ENCODE data around the gene PRSS8.
A peak's percentile ranks its signal among the peaks of the same experiment; 100 is the strongest.
"Not testable (repeated sequence)": the region's sequence is repeated elsewhere in the genome, so short reads cannot be mapped to it uniquely, and the experiment has no call there.

Gene PRSS8

DNA sequence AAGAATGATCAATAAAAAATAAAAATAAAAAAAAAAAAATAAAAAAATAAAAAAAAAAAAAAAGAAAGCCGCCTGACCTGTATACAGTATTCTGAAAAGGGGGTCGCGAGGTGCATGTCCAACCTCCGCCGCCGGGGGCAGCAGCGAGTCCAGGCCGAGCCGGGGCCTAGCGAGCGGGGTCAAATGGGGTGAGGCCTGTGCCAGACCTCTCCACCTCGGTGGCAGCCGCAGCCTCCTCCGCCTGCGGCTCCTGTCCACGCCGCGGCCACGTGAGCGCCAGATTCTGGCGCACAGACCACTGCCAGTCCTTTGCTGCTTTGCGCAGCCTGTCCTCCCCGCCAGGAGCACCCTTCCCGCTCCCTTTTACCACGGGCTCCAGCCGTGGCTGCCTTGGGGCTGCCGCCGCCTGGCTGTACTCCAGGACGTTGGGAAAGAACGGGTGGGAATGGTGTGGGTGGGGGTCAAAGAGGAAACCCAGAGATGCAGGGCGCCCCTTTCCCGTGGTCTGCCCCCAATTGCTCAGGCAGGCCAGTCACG, 29.8 kb downstream of the PRSS8 start:
- DNase-seq (ENCODE audit: low read depth, low spot score): peak; percentile 70

GRCh38 chr16:31100876-31101641, 34.5 kb downstream of the PRSS8 start:
- not testable (repeated sequence) for DNase-seq (ENCODE audit: low read depth, low spot score)

- no peak for DNase-seq (ENCODE audit: low read depth, low spot score)
These were observed 35.5 kb downstream of the PRSS8 start for GRCh38 chr16:31099860-31100638.

- peak; percentile 73 for DNase-seq (ENCODE audit: low read depth, low spot score)
These were observed 41.0 kb downstream of the PRSS8 start, which contains the start of gene VKORC1 for GRCh38 chr16:31094424-31095120. Gene VKORC1, minus strand, starts transcription at chr16:31094797. Its CDS starts 68 bp downstream, at chr16:31094729.

GRCh38 chr16:31094088-31094423, 41.5 kb downstream of the PRSS8 start:
- DNase-seq (ENCODE audit: low read depth, low spot score): no peak

DNA sequence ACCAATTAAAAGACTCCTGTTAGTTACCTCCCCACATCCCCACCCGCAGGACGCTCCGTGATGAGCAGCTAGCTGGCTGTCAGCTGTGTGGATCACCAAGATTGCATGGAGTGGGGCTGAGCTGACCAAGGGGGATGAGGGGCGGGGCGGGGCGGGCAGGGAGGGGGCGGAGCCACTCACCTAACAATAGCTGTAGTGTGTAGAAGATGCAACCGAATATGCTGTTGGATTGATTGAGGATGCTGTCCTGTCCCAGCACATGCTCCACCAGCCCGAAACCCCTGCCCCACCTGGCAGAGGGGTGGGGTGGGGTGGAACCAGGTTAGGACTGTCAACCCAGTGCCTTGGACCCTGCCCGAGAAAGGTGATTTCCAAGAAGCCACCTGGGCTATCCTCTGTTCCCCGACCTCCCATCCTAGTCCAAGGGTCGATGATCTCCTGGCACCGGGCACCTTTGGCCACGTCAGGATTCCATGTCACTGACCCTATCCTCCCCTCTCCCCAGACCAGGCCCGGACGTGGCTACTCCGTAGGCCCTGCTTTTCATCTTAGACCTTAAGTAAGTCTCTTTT, 42.3 kb downstream of the PRSS8 start:
- DNase-seq (ENCODE audit: low read depth, low spot score): no peak

DNA sequence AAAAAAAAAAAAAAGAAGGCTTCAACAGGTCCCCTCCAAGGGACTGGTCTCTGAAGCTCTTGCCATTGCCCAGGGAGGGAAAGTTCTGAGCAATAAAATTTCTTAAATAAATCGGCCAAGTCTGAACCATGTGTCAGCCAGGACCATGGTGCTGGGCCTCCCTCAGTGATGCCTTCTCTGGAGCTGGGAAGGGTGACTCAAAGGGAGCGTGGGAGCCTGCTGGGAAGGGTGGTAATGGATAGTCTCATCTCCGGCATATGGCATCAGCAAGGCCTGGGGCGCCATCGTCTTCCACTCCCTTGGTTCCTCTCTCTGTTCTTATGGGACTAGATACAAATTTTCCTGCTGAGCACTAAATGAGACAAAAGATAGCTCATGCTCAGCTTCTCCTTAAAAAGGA, 43.2 kb downstream of the PRSS8 start:
- no peak for DNase-seq (ENCODE audit: low read depth, low spot score)

DNA sequence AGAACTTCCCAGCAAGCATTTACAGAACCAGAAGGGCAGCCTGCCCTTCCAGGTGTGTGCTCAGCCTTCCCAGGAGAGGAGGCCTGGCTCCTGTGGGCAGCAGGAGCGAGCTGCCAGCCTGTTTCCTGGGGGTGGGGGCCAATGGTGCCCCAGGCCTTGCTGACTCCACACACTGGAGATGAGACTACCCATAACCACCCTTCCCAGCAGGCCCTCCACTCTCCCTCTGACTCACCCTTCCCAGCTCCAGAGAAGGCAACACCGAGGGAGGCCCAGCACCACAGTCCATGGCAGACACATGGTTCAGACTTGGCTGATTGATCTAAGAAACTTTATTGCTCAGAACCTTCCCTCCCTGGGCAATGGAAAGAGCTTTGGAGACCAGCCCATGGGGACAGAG, 45.0 kb downstream of the PRSS8 start:
- DNase-seq (ENCODE audit: low read depth, low spot score): no peak

DNA sequence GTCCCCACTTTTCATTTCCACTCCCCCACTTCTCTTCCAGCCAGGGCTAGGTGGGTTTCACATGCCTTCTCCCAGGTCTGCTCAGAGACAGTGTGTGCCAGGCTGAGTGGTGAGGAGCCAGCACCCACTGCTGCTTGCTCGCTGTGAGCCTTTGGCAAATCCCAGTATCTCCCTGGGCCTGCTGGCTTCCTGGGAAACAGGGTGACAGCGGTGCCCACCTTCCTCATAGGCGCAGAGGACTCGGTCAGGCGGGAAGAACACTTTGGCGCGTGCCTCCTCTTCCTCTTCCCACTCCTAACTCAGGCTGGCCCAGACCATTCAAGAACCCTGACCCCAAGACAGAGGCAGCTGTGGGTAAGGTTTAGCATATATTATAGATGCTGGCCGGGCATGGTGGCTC, 46.3 kb downstream of the PRSS8 start:
- DNase-seq (ENCODE audit: low read depth, low spot score): no peak

DNA sequence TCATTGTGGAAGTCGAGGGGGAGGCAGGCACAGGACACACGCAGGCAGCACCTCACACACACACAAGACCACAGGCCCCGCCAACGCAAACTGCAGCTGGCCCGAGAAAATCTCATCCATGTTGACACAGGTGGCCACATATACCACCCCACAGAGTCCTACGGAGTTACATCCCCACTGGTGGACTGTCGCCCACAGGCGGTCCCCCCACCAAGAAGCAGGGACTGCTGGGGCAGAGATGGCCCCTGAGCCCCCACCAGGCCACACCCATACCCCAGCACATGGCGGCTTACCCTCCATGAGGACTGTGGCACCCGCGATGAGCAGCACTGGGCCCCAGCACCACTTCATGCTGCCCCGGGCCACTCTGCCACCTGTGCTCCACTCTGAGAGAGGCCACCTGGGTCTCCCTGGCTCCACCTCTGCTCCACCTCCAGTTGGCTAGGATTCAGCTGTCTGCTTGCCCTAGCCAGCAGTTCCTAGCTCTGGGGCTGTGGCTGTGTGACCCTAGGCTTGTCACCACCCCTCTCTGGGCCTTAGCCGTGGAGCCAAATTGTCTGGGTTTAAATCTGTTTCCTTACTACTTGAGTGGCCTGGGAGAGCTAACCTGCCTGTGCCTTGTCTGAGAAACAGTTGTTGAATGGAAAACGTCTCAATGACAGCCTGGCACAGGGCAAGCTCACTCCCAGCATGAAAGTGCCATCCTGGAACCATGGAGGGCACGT, 46.9 kb downstream of the PRSS8 start, which contains the start of gene PRSS53:
PRSS53 (minus strand) TSS at position 485 of the 725 bp plus-strand sequence; CDS start at position 351, 134 bp downstream.
- DNase-seq (ENCODE audit: low read depth, low spot score): no peak

DNA sequence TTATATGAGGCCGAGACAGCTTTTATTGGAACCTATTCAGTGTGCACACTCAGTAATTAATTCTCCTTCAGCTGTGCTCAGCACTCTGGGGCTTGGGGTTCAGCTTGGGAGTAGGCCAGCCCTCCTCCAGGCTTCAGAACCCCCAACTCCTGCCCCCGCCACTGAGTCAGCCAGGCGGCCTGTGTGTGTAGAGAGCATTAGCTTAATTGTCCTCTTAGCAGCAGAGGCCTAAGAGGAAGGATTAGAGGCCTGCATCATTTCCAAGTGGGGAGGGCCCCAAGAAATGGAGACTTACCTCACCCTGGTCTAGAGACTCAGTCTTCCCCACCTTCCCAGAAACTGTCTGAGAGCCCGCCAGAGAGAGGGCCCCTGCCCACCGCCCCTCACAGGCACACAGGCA, 47.6 kb downstream of the PRSS8 start:
- DNase-seq (ENCODE audit: low read depth, low spot score): no peak

DNA sequence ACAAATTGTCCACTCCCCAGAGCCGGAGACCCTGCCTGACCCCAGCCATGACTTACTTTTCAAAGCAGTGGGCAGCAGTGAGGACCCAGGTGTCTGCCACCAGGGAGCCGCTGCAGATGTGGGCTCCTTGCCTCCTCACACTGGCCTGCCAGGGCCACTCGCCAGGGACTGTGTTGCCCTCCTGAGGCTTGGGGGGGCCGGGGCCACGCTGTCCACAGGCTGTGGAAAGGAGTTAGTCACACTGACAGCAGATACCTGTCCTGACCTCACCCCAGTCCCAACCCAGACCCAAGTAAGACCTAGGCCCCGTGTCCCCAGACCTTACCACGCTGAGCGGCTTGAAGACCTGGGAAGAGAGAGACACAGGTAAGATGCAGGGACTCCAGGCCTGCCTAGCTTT, 48.0 kb downstream of the PRSS8 start:
- DNase-seq (ENCODE audit: low read depth, low spot score): no peak

DNA sequence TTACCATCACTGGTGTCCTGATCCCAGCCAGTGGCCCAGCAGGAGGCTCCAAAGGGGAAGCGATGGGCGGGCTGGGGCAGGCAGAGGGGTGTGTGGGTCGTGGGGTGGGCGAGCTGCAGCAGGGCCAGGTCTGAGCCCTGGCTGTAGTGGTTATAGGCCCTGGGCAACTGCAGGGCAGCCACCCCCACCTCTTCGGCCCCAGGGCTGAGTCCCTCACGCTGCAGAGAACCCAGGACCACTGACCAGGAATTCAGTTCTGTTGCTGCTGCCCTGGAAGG, 49.0 kb downstream of the PRSS8 start:
- no peak for DNase-seq (ENCODE audit: low read depth, low spot score)

DNA sequence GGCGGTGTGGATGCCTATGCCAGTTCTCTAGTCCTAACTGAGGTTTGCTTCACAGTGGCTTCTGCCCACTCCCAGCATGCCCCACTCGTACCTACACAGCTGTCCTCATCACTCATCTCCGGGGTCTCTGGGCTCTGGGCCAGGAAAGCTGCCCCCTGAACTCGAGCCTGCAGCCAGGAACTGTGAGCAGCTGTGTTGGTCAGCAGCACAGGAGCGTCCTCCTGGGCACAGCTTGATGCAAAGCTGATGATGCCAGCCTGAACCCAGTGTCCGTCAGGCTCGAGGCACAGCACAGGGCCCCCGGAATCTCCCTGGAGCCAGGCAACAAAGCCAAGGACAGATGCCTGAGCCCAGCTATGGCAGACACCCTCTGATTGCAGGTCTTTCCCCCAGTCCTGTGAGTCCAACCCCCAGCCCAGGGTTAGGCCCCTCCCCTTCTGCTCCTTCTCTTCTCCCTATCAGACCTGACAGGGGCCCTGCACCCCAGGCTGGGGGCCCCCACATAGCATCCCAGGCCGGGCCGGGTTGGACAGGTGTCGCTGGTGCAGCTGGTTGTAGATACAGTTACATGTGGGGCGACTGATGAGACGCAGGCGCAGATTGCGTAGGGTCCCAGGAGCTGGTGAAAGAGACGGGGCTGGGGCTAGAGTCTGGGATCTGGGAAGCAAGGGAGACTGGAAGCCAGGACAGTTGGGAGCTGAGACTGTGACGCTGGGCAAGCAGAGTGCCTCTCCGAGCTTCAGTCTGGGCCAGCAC, 49.5 kb downstream of the PRSS8 start:
- DNase-seq (ENCODE audit: low read depth, low spot score): no peak

GRCh38 chr16:31085411-31085810, 50.1 kb downstream of the PRSS8 start:
- DNase-seq (ENCODE audit: low read depth, low spot score): no peak

- no peak for DNase-seq (ENCODE audit: low read depth, low spot score)
These were observed 50.8 kb downstream of the PRSS8 start for GRCh38 chr16:31084584-31085302.

DNA sequence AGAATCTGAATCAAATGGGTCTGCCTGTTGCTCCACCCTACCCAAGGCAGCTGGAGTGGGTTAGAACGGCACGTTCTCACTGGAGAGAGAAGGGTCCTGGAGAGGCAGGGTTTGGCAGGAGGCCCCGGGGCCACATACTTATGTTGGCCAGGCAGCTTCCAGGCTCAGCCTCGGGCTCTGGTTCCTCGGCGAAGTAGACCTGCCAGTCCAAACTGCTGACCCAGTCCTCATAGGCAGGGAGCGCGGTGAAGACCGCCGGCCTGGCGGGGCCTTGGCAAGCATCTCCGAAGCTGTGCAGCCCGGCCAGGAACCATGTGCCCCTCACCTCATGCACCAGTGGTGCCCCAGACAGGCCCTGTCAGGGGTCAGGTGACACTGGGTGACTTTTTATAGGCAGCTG, 51.5 kb downstream of the PRSS8 start:
- DNase-seq (ENCODE audit: low read depth, low spot score): no peak

DNA sequence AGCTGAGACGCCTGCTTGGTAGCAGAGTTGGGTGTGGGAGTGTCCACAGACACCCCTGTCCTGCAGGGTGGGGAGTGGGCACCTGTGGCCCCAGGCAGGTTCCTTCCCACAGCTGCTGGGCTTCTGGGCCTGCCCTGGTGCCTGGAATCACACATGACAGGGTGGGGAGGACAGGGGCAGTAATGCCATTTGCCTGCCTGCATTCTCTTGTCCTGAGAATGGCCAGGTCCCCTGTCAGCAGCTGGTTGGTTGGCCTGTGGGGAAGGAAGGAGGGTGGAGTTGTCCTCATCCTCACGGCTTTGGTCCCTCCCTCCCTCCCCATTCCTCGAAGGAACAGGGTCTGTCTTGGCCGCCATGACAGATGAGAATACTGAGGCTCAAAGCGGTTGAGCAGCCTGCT, 52.0 kb downstream of the PRSS8 start:
- no peak for DNase-seq (ENCODE audit: low read depth, low spot score)

- no peak for DNase-seq (ENCODE audit: low read depth, low spot score)
These were observed 52.4 kb downstream of the PRSS8 start for GRCh38 chr16:31083081-31083480.
